Smooth muscle cell (in vitro differentiated cells): ENCODE measurements around the gene CPNE9. TPM values are rescaled to one million over a fixed set of nuclear protein-coding genes. Genes with fewer than 3 reads are reported as not detected.
A peak's percentile ranks its signal among the peaks of the same experiment; 100 is the strongest.

ENCODE experiments used
- DNase-seq: peaks from one replicate; lab custom pipeline; 2025; ENCODE audit not compliant: unreplicated experiment; lab: John Stamatoyannopoulos, UW
- H2AFZ ChIP-seq: fragments of 200-600 bp; sonication (generic); 2 replicates; pipeline ENCODE4 v1.6.0; 2016; ENCODE audit warnings: antibody characterized with exemption, low read depth, mild to moderate bottlenecking
- H3F3A ChIP-seq: fragments of 200-600 bp; sonication (generic); 2 replicates; pipeline ENCODE4 v1.6.0; 2017; ENCODE audit warnings: antibody characterized with exemption, low read depth
- H3K27ac ChIP-seq: fragments of 200-600 bp; sonication (generic); 2 replicates; pipeline ENCODE4 v1.5.1; 2016; ENCODE audit warnings: low read depth, mild to moderate bottlenecking
- H3K27me3 ChIP-seq: fragments of 200-600 bp; sonication (generic); 2 replicates; pipeline ENCODE4 v1.6.1; 2016; ENCODE audit warnings: low read depth, mild to moderate bottlenecking
- H3K36me3 ChIP-seq: fragments of 200-600 bp; sonication (generic); 2 replicates; pipeline ENCODE4 v1.5.1; 2016; ENCODE audit warnings: low read depth
- H3K4me1 ChIP-seq: fragments of 200-600 bp; sonication (generic); 2 replicates; pipeline ENCODE4 v1.5.1; 2016; ENCODE audit warnings: low read depth
- H3K4me2 ChIP-seq: fragments of 200-600 bp; sonication (generic); 2 replicates; pipeline ENCODE4 v1.6.0; 2016; ENCODE audit warnings: mild to moderate bottlenecking
- H3K4me3 ChIP-seq: fragments of 200-600 bp; sonication (generic); 2 replicates; pipeline ENCODE4 v1.5.1; 2016; ENCODE audit warnings: mild to moderate bottlenecking
- H3K79me2 ChIP-seq: fragments of 200-600 bp; sonication (generic); 2 replicates; pipeline ENCODE4 v1.6.0; 2016; ENCODE audit warnings: low read depth, mild to moderate bottlenecking
- H3K9ac ChIP-seq: fragments of 200-600 bp; sonication (generic); 2 replicates; pipeline ENCODE4 v1.6.0; 2016; ENCODE audit warnings: low read depth
- H3K9me3 ChIP-seq: fragments of 200-600 bp; sonication (generic); replicated peaks from 2 replicates; pipeline ENCODE4 v1.5.1; 2016; ENCODE audit warnings: low read depth
- H4K20me1 ChIP-seq: fragments of 200-600 bp; sonication (generic); 2 replicates; pipeline ENCODE4 v1.6.0; 2016; ENCODE audit warnings: low read depth
- CTCF ChIP-seq: fragments of 200-600 bp; sonication (generic); IDR thresholded peaks from 2 replicates; pipeline ENCODE4 v1.5.1; 2017; ENCODE audit warnings: borderline replicate concordance, mild to moderate bottlenecking, antibody characterized with exemption; ENCODE audit not compliant: insufficient read depth, poor library complexity, severe bottlenecking
- WGBS: methylation state at CpG from one replicate; pipeline ENCODE4 v1.1.7; 2016; ENCODE audit warnings: low lambda C conversion rate; 5-methylcytosine and 5-hydroxymethylcytosine counted together
- polyA plus RNA-seq: library from polyadenylated mRNA; unstranded; fragments of >200 nt; fragmentation: Nextera tagmentation; extraction: Ambion mirVana; gene quantifications from 2 replicates; pipeline ENCODE4 v1.2.1, GENCODE V29; 2016
- total RNA-seq: library from RNA; depleted of rRNA; stranded (reverse); fragments of >200 nt; gene quantifications from 2 replicates; pipeline ENCODE4 v1.2.3, GENCODE V29; 2014

CPNE9 gene, protein sequence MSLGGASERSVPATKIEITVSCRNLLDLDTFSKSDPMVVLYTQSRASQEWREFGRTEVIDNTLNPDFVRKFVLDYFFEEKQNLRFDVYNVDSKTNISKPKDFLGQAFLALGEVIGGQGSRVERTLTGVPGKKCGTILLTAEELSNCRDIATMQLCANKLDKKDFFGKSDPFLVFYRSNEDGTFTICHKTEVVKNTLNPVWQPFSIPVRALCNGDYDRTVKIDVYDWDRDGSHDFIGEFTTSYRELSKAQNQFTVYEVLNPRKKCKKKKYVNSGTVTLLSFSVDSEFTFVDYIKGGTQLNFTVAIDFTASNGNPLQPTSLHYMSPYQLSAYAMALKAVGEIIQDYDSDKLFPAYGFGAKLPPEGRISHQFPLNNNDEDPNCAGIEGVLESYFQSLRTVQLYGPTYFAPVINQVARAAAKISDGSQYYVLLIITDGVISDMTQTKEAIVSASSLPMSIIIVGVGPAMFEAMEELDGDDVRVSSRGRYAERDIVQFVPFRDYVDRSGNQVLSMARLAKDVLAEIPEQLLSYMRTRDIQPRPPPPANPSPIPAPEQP
- not detected in 2 replicates for total RNA-seq
- 0.44 TPM in 1 of 2 replicates, not detected in the other for polyA plus RNA-seq

DNA sequence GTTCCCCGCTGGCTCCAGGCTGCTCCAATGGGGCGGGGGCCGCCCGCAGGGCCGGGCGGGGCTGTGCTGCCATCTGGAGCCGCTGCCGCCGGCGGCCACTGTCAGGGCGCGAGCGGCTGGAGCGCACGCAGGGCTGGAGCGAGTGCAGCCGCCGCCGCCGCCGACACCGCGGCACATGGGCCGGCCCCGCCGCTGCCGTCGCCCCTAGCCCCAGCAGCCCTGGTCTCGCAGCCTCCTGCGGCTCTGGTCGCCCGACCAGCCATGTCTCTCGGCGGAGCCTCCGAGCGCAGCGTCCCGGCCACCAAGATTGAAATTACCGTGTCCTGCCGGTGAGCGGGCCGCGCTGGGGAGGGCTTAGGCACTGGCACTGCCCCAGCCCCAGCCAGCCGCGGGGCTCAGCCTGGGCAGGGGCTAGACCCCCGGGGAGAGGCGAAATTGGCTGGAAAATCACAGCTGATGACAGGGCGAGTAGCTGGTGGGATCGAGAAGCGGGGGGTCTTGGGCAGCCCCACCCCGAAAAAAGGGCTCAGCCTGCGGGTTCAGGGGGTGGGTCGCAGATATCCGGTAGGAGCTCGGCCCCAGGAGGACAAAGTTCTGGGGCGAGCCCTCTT lies at the start of gene CPNE9:
CPNE9 (plus strand) TSS at position 98 of the 611 bp plus-strand sequence; CDS start at position 262, 164 bp downstream.
- no peak within 1 kb of the TSS for H2AFZ ChIP-seq
- TF ChIP-seq CTCF = no peak
- no peaks in the 10 kb centered on the region for H3F3A ChIP-seq
- H3K27ac ChIP-seq = no peak within 1 kb of the TSS
- peaks cover 9% of the 10 kb centered on the region for H3K4me1 ChIP-seq
- no peak within 1 kb of the TSS for H3K9ac ChIP-seq
- peak within 1 kb of the TSS; percentile 41 for H3K4me3 ChIP-seq
- H3K9me3 ChIP-seq = no peaks in the 10 kb centered on the region
- peaks cover 20% of the 10 kb centered on the region for H4K20me1 ChIP-seq
- 6% methylated on average over 45 of the region's 56 CpGs for WGBS
- peaks cover 34% of the 10 kb centered on the region for H3K27me3 ChIP-seq
- H3K4me2 ChIP-seq = peak within 1 kb of the TSS; percentile 89
- no peak for DNase-seq
- no peaks in the 10 kb centered on the region for H3K79me2 ChIP-seq
- H3K36me3 ChIP-seq = no peaks in the 10 kb centered on the region

DNA sequence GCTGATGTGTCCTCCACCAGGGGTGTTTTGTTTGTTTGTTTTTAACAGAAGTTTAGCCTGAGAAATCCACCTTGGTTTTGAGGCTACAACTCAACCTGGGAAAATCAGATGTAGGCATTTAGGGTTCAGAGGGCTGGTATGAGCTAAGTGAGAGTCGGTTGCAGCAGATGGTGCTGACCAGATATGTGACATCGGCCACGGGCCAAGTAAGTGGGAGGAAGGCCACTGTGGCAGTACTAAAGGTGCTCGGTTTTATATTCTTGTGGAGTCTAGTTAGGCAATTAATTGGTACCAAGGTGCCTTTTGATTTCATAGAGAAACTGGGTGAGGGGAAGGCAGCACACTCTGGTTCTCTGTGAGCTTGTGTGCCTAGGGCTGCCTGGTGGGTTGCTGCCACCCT lies 43.8 kb upstream of the CPNE9 start:
- Histone ChIP-seq H3K79me2 (no peaks in the 10 kb centered on the region), H3K4me1 (no peaks in the 10 kb centered on the region), H3K27me3 (no peaks in the 10 kb centered on the region), H3F3A (no peaks in the 10 kb centered on the region), H3K4me2 (no peak overlapping the region), H3K4me3 (no peak overlapping the region), H3K27ac (no peak overlapping the region), H3K9ac (no peak overlapping the region), H2AFZ (no peak overlapping the region), H3K9me3 (no peaks in the 10 kb centered on the region), H3K36me3 (peaks cover 6% of the 10 kb centered on the region), H4K20me1 (no peaks in the 10 kb centered on the region)
- no peak for DNase-seq
- 96% methylated on average over 4 of the region's 4 CpGs for WGBS
- no peak for TF ChIP-seq CTCF

- DNase-seq = no peak
- 98% methylated on average over 6 of the region's 6 CpGs for WGBS
Observed at GRCh38 chr3:9660972-9661371, 42.7 kb upstream of the CPNE9 start.

More at GRCh38 chr3:9660972-9661371, 42.7 kb upstream of the CPNE9 start:
- Histone ChIP-seq H3K79me2 (no peaks in the 10 kb centered on the region), H3K27me3 (no peaks in the 10 kb centered on the region), H2AFZ (no peak overlapping the region), H3K36me3 (peaks cover 6% of the 10 kb centered on the region), H3K27ac (no peak overlapping the region), H3K4me3 (no peak overlapping the region), H3K4me1 (no peaks in the 10 kb centered on the region), H4K20me1 (no peaks in the 10 kb centered on the region), H3F3A (no peaks in the 10 kb centered on the region), H3K9ac (no peak overlapping the region), H3K4me2 (no peak overlapping the region), H3K9me3 (no peaks in the 10 kb centered on the region)
- TF ChIP-seq CTCF = no peak
